ENCODE measurements around the gene OTOGL.
"Not testable (repeated sequence)": the region's sequence is repeated elsewhere in the genome, so short reads cannot be mapped to it uniquely, and the experiment has no call there.

The OTOGL gene

DNA sequence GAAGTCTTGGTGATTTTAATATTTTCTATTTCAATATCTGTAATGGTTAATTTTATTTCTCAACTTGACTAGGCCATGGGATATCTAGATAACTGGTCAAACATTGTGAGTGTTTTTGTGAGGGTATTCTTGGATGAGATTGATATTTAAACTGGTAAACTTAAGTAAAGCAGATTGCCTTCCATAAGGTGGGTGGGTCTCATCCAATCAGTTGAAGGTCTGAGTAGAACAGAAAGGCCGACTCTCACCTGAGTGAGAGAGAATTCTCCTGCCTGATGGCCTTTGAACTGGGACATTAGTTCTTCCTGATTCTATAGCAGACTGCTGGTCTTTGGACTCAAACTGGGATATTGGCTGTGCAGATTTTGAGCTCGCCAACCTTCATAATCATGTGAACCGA lies 36.3 kb downstream of the OTOGL start:
- no peak for DNase-seq

DNA sequence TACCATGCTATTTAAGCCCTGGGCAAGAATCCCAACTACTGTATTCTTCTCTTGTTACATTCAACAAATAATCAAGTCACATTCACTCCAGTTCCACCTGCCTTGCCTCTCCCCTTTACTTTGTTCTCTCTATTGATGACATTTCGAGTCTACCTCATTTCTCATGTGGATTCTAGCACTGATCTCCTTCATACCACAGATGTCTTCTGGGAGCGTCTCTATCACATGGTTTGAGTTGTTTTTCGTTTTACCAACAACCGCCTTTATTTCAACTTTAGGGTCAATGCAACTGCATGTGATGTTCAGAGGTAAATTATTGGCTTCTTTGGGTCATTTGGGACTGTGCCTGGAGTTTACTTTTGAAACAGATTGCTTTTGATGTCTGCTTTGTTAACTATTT lies 40.7 kb downstream of the OTOGL start:
- no peak for DNase-seq

DNA sequence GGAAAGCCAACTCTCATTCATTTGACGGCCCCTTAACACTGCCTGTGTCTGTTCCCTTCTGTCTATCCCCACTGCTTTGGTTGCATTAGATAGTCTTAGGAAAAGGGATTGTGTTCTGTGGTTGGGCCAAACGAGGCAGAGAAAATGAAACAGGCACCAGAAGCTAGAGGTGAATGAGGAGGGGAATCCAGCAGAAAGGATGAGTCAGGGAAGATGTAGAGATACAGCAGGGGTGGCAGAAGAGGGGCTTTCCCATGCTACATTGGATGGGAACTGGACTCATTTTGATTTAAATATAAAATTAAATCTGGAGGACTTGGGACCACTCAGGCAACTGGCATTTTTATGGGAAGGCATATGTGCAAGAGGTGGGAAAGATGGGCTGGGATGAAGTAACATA lies 43.3 kb downstream of the OTOGL start:
- no peak for DNase-seq

DNA sequence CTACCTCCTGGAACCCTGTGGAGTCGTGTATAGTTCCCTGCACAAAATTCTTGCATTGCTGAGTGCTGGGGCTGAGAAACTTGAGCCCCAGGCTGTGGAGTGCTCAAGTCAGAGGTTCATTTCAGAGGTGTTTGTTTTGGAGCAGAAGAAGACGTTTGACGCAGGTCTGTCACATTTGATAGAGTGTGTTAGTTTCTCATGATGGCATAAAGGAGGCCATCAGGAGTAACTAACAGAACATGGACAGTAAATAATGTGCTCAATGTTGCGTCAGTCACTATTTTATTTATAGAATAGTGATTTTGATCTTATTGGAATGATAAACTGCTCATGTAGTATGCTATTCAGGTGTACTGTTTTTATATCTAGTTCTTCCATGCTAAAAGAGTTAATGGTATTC lies 44.2 kb downstream of the OTOGL start:
- DNase-seq: no peak

DNA sequence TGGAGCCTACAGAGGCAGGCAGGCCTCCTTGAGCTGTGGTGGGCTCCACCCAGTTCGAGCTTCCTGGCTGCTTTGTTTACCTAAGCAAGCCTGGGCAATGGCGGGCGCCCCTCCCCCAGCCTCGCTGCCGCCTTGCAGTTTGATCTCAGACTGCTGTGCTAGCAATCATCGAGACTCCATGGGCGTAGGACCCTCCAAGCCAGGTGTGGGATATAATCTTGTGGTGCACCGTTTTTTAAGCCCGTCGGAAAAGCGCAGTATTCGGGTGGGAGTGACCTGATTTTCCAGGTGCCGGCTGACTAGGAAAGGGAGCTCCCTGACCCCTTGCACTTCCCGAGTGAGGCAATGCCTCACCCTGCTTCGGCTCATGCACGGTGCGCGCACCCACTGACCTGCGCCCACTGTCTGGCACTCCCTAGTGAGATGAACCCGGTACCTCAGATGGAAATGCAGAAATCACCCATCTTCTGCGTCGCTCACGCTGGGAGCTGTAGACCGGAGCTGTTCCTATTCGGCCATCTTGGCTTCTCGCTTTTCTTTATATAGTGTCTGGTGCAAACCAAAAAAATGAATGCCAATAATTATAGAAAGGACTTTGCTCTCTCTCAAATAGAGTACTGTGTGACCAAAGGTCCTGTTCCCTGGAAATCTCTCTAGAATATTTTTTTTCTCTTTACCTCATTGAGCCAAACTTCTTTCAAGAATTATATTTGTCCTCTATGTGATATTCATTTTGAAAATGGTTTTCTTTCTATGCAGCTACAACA lies 50.4 kb downstream of the OTOGL start:
- DNase-seq: not testable (repeated sequence)

DNA sequence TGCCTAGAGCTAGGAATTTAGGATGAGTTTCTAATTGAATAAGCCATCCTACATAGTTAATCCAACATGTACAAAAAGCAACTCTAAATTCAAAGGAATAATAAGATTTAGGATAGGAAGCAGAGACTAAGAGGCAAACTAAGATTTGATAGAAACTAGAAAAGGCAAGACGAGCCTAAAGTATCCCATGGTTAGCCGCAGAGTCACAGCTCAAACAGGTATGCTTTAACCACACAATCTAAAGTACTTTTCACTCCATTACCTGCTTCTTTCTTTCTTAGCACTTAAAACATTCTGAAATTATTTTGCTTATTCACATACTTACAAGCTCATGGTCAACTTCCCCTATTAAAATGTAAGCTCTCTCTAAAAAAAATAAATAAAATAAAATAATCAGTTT lies 51.8 kb downstream of the OTOGL start:
- DNase-seq: no peak

DNA sequence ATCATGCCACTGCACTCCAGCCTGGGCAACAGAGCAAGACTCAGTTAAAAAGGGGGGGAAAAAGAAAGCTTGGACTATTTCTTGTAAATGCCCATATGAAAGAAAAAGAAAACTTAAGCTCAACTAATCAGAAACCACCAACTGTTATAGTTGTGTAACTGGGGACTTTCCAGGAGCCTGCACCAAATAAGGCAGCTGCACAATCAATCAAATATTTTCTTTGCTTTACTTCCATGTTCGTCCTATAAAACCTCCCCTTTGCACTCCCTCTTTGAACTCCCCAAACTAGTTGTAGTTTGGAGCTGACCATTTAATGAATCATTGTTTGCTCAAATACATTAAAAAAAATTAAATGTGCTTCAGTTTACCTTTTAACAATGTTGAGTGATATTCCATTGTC lies 54.9 kb downstream of the OTOGL start:
- DNase-seq: peak; percentile 50

DNA sequence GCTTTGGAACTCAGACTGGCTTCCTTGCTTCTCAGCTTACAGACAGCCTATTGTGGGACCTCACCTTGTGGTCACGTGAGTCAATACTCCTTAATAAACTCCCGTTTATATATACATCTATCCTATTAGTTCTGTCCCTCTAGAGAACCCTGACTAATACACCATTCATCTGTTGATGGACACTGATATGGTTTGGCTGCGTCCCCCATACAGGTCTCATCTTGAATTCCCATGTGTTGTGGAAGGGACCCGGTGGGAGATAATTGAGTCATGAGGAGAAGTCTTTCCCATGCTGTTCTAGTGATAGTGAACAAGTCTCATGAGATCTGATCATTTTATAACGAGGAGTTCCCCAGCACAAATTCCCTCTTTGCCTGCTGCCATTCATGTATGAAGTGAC lies 57.0 kb downstream of the OTOGL start:
- DNase-seq: no peak

DNA sequence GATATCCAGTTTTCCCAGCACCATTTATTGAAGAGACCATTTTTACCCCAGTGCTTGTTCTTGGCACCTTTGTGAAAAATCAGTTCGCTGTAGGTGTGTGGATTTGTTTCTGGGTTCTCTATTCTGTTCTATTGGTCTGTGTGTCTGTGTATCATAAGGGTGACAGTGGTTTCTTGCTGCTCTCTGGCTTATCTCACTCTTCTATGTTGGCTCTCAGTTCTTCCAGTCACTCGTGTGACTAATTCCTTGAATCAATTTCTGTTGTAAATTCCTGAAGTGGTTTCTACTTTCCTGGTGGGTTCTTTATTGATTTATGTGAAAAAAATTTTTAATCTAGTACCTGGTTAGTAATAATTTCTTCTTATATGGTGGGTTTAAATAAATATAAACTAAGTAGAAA lies 58.3 kb downstream of the OTOGL start:
- DNase-seq: no peak

DNA sequence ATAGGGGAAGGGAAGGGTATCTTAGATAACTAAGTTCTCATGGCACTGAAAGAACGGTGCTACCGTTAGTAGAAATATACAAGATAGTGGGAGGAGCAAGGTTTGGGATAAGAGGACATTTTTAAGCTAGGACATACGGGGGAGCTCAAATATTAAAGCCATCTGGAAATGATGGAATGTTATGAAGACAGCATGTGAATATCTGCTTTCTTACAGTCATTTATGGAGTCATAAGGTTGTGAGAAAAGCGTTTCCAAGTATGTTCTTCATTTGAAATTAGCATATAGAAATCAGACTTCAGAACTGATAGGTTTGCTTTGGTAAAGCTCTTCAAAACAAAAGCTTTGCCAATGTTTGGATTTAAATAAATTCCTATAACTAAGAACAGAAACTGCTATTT lies 62.3 kb downstream of the OTOGL start:
- DNase-seq: no peak

DNA sequence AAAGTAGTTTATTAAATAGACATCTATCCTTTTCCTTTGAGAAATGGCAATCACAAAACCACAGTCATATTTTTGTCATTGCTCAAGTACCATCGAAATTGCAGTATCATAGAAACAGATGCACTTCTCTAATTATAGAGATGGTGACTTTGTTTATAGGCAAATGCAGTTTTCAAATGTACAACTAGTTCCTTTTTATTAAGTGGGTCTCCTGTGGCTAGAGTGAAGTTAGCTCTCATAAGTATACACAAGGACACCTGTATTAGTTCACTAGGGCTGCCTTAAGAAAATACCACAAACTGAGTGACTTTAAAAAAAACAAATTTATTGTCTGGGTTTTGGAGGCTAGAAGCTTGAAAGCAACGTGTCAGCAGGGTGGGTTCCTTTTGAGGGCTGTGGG lies 62.8 kb downstream of the OTOGL start:
- DNase-seq: no peak

DNA sequence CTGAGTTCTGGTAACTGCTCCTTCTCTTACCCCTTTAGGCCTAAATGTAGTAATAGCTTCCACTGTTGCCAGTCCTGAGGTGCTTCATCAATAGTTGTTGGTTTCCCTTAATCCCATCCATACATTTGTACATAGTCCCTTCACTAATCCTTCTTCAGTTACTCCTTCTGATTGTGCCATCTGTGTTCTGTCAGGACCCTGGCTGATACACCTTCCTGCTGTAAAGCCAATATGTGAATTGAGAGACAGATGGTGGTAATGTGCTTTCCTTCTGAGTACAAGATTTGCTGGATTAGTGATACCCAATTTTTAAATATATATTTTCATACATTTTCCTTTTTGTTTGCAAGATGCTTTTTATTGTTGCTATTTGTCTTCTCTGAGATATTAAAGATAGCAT lies 66.4 kb downstream of the OTOGL start:
- DNase-seq: peak; percentile 56

DNA sequence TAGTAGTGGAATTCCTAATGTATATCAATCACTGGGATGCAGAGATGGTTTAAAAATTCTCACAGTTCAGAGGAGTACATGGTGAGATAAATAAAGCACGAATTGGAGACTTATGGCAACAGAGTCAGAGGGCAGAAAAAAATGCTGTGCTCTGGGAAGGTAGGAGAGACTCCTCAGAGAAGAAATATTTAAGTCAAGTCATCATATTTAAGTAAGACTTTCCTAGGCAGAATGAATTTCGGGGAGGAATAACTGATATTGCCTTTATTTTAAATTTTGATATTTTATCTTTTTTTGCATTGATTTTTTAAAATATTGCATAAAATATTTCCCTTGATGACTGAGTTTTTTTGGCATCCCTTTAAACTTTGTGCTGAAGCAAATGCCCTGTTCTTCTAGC lies 67.4 kb downstream of the OTOGL start:
- DNase-seq: no peak

DNA sequence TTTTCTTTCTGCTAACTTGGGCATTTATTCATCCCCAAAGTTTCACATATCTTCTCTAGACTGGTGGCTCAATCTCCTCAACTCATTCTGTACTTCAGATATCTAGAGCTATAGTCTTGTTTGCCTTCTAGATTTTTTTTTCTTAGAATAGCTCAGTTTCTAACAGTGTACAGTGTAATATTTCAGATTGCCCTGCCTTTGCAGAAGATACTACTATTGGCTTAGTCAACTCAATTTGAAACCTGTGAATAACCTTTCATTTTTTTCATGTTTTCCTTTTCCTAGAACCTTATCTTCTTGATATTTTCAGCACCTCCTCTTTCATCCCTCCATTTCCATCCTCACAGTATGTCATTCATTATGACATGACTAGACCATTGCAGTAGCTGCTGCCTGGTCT lies 69.6 kb downstream of the OTOGL start:
- no peak for DNase-seq

DNA sequence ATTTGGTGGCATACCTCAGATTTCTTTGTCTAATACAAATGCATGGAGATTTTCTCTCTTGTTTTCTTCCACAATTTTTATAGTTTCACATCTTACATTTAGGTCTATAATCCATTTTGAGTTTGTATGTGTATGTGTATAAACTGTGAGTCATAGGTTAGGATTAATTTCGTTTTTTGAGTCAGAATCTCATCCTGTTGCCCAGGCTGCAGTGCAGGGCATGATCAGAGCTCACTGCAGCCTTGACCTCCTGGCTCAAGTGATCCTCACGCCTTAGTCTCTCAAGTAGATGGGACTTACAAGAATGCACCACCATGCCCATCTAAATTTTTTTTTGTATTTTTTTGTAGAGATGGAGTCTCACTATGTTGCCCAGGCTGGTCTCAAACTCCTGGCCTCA lies 71.6 kb downstream of the OTOGL start:
- no peak for DNase-seq

DNA sequence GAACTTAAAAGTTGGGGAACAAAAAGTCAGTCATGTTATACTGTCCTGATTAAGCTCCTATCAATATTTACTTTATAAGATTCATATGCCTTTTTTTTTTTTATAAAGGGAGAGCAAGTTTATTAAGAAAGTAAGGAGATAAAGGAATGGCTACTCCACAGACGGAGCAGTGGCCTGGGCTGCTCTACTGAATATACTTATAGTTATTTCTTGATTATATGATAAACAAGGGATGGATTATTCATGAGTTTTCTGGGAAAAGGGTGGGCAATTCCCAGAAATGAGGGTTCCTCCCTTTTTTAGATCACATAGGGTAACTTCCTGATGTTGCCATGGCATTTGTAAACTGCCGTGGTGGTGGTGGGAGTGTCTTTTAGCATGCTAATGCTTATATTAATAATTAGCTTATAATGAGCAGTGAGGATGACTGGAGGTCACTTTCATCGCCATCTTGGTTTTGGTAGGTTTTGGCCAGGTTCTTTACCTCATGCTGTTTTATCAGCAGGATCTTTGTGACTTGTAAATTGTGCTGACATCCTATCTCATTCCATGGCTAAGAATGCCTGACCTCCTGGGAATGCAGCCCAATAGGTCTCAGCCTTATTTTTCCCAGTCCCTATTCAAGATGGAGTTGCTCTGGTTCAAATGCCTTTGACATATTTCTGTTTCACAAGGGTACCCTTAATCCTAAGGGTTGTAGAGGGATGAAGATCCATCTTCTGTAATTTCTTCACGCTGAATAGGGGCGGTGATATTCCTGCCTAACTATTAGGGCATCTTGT lies 73.9 kb downstream of the OTOGL start:
- no peak for DNase-seq

DNA sequence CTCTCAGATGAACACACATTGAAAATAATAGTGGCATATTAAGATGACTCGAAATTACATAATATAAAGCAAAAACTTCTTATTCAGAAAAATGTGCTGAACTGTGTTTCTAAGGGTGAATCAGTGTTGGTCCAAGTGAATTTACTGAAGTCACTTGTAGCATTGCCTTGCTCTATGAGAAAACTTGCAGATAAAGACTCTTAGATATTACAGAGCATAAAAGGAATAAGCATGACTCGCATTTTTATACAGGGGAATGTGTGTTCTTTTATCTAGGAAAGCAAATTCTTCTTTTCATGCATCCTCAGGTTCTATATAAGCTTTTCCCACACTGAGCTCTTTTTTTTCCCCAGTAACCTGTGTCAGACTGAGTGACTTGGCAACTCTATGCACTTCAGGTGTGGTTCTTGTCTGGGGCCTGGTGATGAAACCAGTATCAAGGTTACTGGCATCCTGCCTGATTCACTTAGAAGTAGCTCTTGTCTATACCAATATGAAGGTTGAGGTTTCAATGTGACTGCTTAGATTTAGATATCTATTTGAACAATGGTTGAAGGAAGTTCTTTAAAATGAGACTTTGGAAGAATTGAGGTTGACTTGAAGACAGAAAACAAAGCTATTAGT lies 76.1 kb downstream of the OTOGL start:
- peak; percentile 49 for DNase-seq

DNA sequence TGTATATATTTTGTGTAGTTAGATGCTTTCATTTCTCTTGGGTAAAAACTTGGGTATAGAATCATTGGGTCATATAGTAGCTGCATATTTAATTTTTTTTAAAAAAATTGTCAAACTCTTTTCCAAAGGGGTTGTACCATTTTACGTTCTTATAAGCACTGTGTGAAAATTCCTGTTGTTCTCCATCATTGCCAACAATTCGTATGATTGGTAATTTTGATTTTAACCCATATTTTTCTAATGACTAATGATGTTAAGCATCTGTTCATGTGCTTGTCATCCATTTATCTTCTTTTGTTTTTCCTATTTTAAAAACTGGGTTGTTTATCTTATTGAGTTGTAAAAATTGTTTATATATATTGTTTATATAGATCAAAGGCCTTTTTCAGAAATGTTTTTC lies 77.4 kb downstream of the OTOGL start:
- no peak for DNase-seq

DNA sequence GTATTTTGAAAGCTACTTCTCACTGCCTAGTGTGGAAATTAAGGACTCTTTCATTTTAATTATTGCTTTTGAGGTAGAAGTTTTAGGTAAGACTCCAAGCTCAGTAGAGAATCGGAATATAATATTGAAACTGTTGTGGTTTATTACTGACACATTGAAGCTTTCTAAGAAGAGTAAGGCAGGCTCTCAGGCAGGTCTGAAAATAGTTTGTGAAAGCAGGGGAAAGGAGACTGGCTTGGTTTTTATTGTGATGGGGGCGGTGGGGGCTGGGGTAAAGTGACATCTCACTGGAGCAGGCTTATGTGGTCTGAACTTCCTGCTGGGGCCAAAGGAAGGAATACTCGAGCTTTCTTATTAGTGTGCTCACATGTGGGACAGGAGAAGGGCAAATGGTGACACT lies 79.5 kb downstream of the OTOGL start:
- no peak for DNase-seq

DNA sequence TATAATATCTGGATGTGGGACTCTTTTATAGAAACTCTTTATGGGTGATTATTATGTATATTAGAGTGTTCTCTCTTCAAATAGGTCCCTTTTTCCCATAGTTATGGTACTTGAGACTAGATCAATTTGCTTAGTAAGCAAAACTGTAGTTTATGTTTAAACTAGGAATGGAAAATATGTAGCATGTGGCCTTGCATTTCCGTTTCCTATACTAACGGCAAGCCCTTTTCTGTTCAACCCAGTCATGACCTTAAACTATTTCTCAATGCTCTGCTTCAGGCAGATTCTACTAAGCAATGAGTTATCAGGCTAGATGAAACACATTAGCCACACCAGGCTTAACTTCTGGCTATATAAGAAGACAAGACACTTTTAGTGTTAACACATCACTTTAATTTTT lies 84.6 kb downstream of the OTOGL start:
- DNase-seq: no peak

DNA sequence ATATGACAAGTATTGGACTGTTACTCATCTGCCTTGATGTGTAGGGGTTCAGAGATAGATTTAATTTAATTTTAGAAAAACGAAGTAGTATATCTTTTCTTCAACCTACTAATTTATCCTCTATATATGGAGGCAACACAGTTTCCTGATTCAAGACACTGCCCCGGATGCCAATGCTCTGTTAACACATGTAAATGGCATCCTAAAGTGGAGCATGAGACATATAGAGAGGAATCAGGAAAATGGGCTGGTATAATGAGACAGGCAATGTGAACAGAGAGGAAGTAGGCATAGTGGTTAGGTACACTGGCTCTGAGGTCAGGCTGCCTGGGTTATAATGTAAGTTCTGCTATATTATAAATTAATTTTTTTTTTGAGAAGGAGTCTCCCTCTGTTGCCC lies 85.6 kb downstream of the OTOGL start:
- no peak for DNase-seq

DNA sequence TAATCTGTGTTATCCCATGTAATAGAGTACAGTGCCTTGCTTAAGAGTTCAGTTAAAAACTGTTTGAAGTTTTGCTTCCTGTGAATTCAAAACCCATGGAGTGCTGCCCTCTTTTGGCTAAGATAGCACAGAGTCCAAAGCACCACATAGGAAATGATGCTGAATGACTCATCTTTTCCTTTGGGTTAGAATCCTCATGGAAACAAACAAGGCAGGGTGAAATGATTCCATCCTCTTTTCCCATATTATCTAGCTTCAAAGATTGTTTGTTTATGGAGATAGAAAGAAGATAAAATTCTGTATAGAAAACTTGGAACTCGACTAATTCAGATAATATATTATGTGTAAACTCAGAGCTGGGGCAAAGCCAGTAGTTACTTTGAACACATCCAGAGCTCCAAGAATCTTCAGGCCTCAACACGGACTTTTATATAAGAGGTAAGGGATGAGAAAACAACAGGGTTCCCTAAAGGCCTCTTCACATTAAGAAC lies 87.4 kb downstream of the OTOGL start:
- peak; percentile 92 for DNase-seq

DNA sequence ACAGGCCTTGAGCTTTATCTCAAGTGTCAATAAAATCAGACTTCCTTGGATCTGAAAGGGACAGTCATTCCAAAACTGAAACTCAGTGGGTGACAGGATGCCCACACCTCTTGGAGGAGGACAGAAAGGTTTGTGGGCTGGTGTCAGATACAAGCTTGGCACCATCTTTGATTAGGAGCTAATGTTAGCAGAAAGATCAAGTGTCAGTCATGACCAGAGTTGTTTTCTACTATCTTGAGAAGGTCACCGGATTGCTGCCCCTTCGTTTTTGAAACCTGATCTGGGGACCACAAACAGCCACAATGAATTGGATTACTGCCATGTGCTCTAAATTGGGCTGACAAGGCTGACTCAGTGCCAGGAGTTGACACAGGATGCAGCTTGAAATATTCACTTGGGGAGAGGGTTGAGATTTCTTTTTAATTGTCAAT lies 88.3 kb downstream of the OTOGL start:
- peak; percentile 93 for DNase-seq

DNA sequence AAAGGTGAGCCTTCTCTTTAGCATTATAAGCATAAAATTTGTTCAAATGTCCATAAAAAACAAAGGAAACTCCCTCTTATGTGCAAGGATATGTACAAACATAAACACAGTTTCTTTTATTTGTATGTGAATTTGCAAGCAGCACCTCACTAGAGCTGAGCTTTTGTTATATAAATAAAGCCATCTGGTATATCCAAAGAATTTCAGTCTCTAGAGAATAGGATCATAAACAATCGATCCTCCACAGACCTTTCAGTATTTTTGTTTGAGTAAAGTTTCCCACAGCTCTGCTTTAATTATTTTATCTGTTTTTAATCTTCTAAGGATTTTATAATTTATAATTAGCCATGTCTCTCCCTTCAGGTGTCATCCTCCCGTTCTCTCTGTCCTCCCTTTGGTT lies 89.2 kb downstream of the OTOGL start:
- DNase-seq: peak; percentile 85
